ENCODE data around the gene OPCML. TPM values are rescaled to one million over a fixed set of nuclear protein-coding genes. Genes with fewer than 3 reads are reported as not detected.

The OPCML gene
- total and polyA plus RNA-seq, 4 donors: under 0.01 to 1.3 (median 0.88) TPM; not detected in 1

DNA sequence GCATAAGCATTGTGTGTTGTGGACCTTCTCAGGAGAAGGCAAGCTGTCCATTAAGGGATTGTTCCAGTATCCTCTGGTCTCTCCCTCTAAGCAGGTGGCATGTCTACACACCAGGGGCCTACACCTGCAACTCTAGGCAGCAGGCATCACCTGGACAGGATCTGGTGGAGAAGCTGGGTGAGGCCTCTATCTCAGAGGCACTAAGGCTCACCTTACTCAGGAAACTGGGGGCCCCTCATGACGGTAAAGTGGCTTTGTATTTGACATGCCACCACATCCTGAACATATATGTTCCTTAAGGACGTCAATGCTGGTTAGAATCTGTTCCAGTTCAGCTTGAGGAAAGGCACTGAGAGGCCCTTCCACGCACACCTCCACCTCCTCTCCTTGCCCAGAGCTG is 891.3 kb downstream of the OPCML start:
- ATAC-seq (ENCODE audit: low FRiP score): no peak
- no peak overlapping the region for H3K4me3 ChIP-seq (ENCODE audit: low read length in 2 of 2)
- no peak overlapping the region for H3K27ac ChIP-seq (ENCODE audit: low read depth in 1 of 2, low read length in 2 of 2)
- WGBS, 2 donors: 66 to 67% methylated on average over 3 of the region's 3 CpGs
- peaks cover 2% of the 10 kb centered on the region for H3K9me3 ChIP-seq (ENCODE audit: control insufficient read depth, low read length)
- no peaks in the 10 kb centered on the region for H3K36me3 ChIP-seq (ENCODE audit: control insufficient read depth in 1 of 2, insufficient read depth in 2 of 2, low read length in 1 of 2)
- H3K27me3 ChIP-seq (ENCODE audit: control insufficient read depth in 1 of 2, insufficient read depth in 2 of 2, low read length in 1 of 2): no peaks in the 10 kb centered on the region
- intact Hi-C loops (cut with DNase I): no loop called here
- DNase-seq: no peak
- no peaks in the 10 kb centered on the region for H3K4me1 ChIP-seq (ENCODE audit: control insufficient read depth in 1 of 2, insufficient read depth in 2 of 2, low read length in 2 of 2)

DNA sequence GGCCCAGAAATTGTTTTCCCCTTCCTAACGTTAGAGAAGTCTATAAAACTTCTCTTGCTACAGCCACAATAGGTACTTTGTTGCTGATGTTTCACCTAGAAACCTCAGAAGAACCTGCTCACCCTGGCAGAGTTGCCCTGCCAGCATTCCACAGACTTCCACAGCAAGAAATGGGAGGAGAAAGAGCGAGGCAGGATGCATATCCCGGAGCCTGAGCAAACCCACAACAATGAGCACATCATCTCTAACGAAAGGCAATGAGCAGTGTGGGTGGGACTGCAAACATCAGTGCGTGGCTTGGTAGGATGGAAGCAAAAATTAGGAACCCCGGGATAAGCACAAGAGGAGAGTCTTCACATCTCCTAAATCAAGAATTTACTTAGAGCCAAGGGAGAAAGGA is 892.3 kb downstream of the OPCML start:
- DNase-seq: no peak
- intact Hi-C loops (cut with DNase I): no loop called here
- ATAC-seq (ENCODE audit: low FRiP score): no peak
- Histone ChIP-seq H3K4me1 (ENCODE audit: control insufficient read depth in 1 of 2, insufficient read depth in 2 of 2, low read length in 2 of 2) (no peaks in the 10 kb centered on the region), H3K36me3 (ENCODE audit: control insufficient read depth in 1 of 2, insufficient read depth in 2 of 2, low read length in 1 of 2) (no peaks in the 10 kb centered on the region), H3K27ac (ENCODE audit: low read depth in 1 of 2, low read length in 2 of 2) (no peak overlapping the region), H3K27me3 (ENCODE audit: control insufficient read depth in 1 of 2, insufficient read depth in 2 of 2, low read length in 1 of 2) (no peaks in the 10 kb centered on the region), H3K4me3 (ENCODE audit: low read length in 2 of 2) (no peak overlapping the region), H3K9me3 (ENCODE audit: control insufficient read depth, low read length) (peaks cover 2% of the 10 kb centered on the region)
- WGBS, 2 donors: 55 to 62% methylated on average over 6 of the region's 6 CpGs

DNA sequence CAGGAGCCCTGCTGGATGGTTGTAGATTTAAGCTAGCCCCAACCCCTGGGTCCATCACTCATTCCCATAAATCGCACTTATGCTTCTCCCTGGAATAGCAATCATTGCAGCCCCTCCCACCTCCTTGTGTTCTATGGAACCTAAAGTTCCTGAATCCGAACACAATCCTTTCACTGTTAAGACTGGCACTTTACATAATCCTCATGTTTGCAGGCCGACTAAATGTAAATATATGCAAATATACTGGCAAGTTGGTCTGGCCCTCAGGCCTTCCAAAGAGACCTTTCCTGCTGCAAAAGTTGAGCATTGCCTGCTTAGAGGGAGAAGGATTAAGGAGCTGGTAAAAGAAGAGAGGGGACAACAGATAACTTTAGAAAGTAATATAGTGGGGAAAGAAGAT is 892.9 kb downstream of the OPCML start:
- no peak overlapping the region for H3K4me3 ChIP-seq (ENCODE audit: low read length in 2 of 2)
- no peak for DNase-seq
- H3K4me1 ChIP-seq (ENCODE audit: control insufficient read depth in 1 of 2, insufficient read depth in 2 of 2, low read length in 2 of 2): no peaks in the 10 kb centered on the region
- H3K27ac ChIP-seq (ENCODE audit: low read depth in 1 of 2, low read length in 2 of 2): no peak overlapping the region
- no peaks in the 10 kb centered on the region for H3K36me3 ChIP-seq (ENCODE audit: control insufficient read depth in 1 of 2, insufficient read depth in 2 of 2, low read length in 1 of 2)
- intact Hi-C loops (cut with DNase I): no loop called here
- H3K27me3 ChIP-seq (ENCODE audit: control insufficient read depth in 1 of 2, insufficient read depth in 2 of 2, low read length in 1 of 2): no peaks in the 10 kb centered on the region
- 50 to 55% methylated on average over 3 of the region's 3 CpGs for WGBS, 2 donors
- H3K9me3 ChIP-seq (ENCODE audit: control insufficient read depth, low read length): peaks cover 2% of the 10 kb centered on the region
- ATAC-seq (ENCODE audit: low FRiP score): no peak

DNA sequence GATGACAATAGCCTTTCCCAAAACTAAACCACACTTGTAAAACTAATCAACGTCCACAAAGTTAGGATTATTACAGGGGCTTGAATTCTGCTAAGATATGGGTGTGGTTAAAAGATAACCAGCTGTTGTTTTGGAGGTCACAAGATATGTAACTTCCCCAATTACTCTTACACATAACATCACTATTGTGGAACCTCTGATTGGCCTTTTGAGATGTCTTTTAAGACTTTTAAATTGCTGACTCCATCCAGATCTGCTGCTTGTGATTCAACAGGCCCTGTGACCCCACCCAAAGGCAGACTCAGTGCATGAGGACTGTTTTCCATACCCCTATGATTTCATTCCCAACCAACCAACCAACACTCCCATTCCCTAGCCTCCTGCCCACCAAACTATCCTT is 893.9 kb downstream of the OPCML start:
- no peak overlapping the region for H3K27ac ChIP-seq (ENCODE audit: low read depth in 1 of 2, low read length in 2 of 2)
- intact Hi-C loops (cut with DNase I): no loop called here
- H3K36me3 ChIP-seq (ENCODE audit: control insufficient read depth in 1 of 2, insufficient read depth in 2 of 2, low read length in 1 of 2): no peaks in the 10 kb centered on the region
- no peak for DNase-seq
- no peak for ATAC-seq (ENCODE audit: low FRiP score)
- no peak overlapping the region for H3K4me3 ChIP-seq (ENCODE audit: low read length in 2 of 2)
- H3K4me1 ChIP-seq (ENCODE audit: control insufficient read depth in 1 of 2, insufficient read depth in 2 of 2, low read length in 2 of 2): no peaks in the 10 kb centered on the region
- H3K9me3 ChIP-seq (ENCODE audit: control insufficient read depth, low read length): peaks cover 2% of the 10 kb centered on the region
- no peaks in the 10 kb centered on the region for H3K27me3 ChIP-seq (ENCODE audit: control insufficient read depth in 1 of 2, insufficient read depth in 2 of 2, low read length in 1 of 2)
- 47 to 60% methylated on average over 1 of the region's 1 CpG for WGBS, 2 donors

DNA sequence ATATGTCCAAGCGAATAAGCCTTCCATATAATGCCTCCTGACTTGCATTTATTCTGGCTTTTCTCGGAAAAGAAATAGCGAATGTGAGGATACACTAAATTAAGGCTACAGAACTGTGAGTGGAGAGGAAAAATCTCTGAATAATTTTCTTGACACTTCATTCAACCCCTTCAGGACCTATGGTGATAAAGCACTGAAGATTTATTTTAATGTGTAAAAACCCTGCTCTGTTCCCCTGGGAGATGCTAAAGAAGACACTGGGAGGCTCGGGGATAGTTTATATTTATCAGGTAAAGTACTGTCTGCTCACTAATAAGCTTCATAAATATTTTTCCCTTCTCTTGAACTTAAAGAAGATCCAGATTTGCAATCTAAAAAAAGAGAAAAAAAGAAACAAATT is 895.8 kb downstream of the OPCML start:
- Histone ChIP-seq H3K36me3 (ENCODE audit: control insufficient read depth in 1 of 2, insufficient read depth in 2 of 2, low read length in 1 of 2) (no peaks in the 10 kb centered on the region), H3K27ac (ENCODE audit: low read depth in 1 of 2, low read length in 2 of 2) (no peak overlapping the region), H3K9me3 (ENCODE audit: control insufficient read depth, low read length) (peaks cover 2% of the 10 kb centered on the region), H3K4me1 (ENCODE audit: control insufficient read depth in 1 of 2, insufficient read depth in 2 of 2, low read length in 2 of 2) (no peaks in the 10 kb centered on the region), H3K4me3 (ENCODE audit: low read length in 2 of 2) (no peak overlapping the region), H3K27me3 (ENCODE audit: control insufficient read depth in 1 of 2, insufficient read depth in 2 of 2, low read length in 1 of 2) (no peaks in the 10 kb centered on the region)
- ATAC-seq (ENCODE audit: low FRiP score) (no peak), DNase-seq (no peak)
- intact Hi-C loops (cut with DNase I): no loop called here
- WGBS, 2 donors: 62 to 67% methylated on average over 4 of the region's 4 CpGs

DNA sequence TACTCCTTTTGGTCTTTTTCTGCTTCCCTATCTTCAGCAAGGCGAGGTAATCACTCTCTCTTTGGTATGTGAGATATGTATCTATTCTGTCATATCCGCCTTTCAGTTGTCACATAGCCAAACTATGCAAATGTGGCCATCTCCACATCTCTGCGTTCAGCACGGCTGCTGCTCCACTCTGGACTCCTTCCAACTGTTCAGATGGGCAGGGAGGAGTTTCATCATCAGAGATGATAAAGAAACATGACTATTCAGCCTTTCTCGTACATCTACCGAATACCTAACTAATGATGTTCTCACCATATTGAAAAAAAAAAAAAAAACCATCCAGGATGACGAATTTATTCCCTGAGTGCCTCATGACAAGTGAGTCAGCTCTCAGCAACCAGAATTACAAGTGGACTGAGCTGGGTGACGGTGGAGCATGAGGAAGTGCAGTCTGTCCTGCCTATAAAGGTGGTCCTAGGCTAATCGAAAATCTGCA is 899.6 kb downstream of the OPCML start:
- Histone ChIP-seq H3K4me1 (ENCODE audit: control insufficient read depth in 1 of 2, insufficient read depth in 2 of 2, low read length in 2 of 2) (no peaks in the 10 kb centered on the region), H3K27ac (ENCODE audit: low read depth in 1 of 2, low read length in 2 of 2) (no peak overlapping the region), H3K27me3 (ENCODE audit: control insufficient read depth in 1 of 2, insufficient read depth in 2 of 2, low read length in 1 of 2) (no peaks in the 10 kb centered on the region), H3K36me3 (ENCODE audit: control insufficient read depth in 1 of 2, insufficient read depth in 2 of 2, low read length in 1 of 2) (no peaks in the 10 kb centered on the region), H3K9me3 (ENCODE audit: control insufficient read depth, low read length) (no peaks in the 10 kb centered on the region), H3K4me3 (ENCODE audit: low read length in 2 of 2) (no peak overlapping the region)
- intact Hi-C loops (cut with DNase I): no loop called here
- ATAC-seq (ENCODE audit: low FRiP score): no peak
- 50 to 54% methylated on average over 9 of the region's 9 CpGs for WGBS, 2 donors
- DNase-seq: no peak

DNA sequence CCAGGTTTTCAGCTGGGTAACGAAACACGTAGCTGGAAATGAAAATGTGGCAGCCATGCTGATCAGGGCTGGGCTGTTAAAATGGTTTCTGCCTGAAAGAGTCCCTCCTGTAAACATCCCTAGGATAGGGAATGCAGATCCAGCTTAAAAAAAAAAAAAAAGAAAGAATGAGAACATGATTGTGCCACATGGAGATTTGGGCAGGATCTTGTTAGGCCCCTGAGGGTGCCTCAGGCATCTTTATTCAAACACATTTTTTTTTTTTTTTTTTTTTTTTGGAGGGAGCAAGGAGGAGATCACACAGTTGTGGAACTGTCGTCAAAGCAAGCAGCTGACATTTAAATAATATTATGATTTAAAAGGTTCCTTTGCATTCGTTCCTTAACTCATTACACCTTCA is 900.3 kb downstream of the OPCML start:
- intact Hi-C loops (cut with DNase I): no loop called here

DNA sequence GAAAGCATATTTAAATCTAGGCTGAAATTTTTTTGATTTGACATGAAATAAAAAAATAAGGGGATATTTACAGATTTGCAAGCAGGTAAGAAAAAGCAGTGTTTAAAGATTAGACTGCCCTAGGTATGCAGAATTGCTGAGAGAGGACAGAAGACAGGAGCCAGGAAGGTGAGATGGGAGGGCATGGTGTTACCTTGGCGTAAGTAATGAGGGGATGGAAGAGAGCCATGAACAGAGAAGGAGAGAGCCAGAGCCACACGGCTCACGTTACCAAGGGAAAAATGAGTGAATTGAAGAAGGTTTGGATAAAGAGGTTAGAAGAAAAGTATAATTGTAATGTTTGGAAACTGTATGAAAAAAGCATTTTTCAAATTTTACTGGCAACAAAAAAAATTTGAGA is 904.3 kb downstream of the OPCML start:
- no peak for ATAC-seq (ENCODE audit: low FRiP score)
- DNase-seq: no peak
- H3K27me3 ChIP-seq (ENCODE audit: control insufficient read depth in 1 of 2, insufficient read depth in 2 of 2, low read length in 1 of 2): no peaks in the 10 kb centered on the region
- no peak overlapping the region for H3K4me3 ChIP-seq (ENCODE audit: low read length in 2 of 2)
- no peaks in the 10 kb centered on the region for H3K36me3 ChIP-seq (ENCODE audit: control insufficient read depth in 1 of 2, insufficient read depth in 2 of 2, low read length in 1 of 2)
- WGBS, 2 donors: 74 to 76% methylated on average over 3 of the region's 3 CpGs
- no peaks in the 10 kb centered on the region for H3K4me1 ChIP-seq (ENCODE audit: control insufficient read depth in 1 of 2, insufficient read depth in 2 of 2, low read length in 2 of 2)
- intact Hi-C loops (cut with DNase I): no loop called here
- peaks cover 2% of the 10 kb centered on the region for H3K9me3 ChIP-seq (ENCODE audit: control insufficient read depth, low read length)
- H3K27ac ChIP-seq (ENCODE audit: low read depth in 1 of 2, low read length in 2 of 2): no peak overlapping the region

More for the DNA sequence above, 900.3 kb downstream of the OPCML start:
- H3K9me3 ChIP-seq (ENCODE audit: control insufficient read depth, low read length): no peaks in the 10 kb centered on the region
- H3K4me3 ChIP-seq (ENCODE audit: low read length in 2 of 2): no peak overlapping the region
- H3K4me1 ChIP-seq (ENCODE audit: control insufficient read depth in 1 of 2, insufficient read depth in 2 of 2, low read length in 2 of 2): no peaks in the 10 kb centered on the region
- no peak overlapping the region for H3K27ac ChIP-seq (ENCODE audit: low read depth in 1 of 2, low read length in 2 of 2)
- no peaks in the 10 kb centered on the region for H3K36me3 ChIP-seq (ENCODE audit: control insufficient read depth in 1 of 2, insufficient read depth in 2 of 2, low read length in 1 of 2)
- DNase-seq (no peak), ATAC-seq (ENCODE audit: low FRiP score) (no peak)
- 73 to 76% methylated on average over 4 of the region's 4 CpGs for WGBS, 2 donors
- no peaks in the 10 kb centered on the region for H3K27me3 ChIP-seq (ENCODE audit: control insufficient read depth in 1 of 2, insufficient read depth in 2 of 2, low read length in 1 of 2)

DNA sequence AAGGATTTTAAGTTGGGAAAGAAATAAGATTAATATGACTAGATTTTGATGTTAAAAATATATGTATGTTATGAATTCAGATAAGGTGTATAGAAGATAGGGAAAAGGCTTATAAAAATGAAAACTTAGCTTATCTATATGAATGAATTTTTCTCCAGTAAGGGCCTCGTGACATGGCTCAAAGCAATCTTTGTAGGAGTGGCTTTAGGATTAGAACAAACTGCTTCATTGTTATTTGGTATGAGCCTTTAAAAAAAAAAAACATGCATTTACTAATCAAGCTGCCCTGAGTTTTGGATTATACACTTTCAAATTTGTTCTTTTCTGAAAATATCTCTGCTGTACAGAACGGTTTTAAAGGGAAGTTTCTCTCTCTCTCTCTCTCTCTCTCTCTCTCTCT is 905.9 kb downstream of the OPCML start:
- Histone ChIP-seq H3K9me3 (ENCODE audit: control insufficient read depth, low read length) (peaks cover 2% of the 10 kb centered on the region), H3K4me1 (ENCODE audit: control insufficient read depth in 1 of 2, insufficient read depth in 2 of 2, low read length in 2 of 2) (no peaks in the 10 kb centered on the region), H3K27ac (ENCODE audit: low read depth in 1 of 2, low read length in 2 of 2) (no peak overlapping the region), H3K27me3 (ENCODE audit: control insufficient read depth in 1 of 2, insufficient read depth in 2 of 2, low read length in 1 of 2) (no peaks in the 10 kb centered on the region), H3K36me3 (ENCODE audit: control insufficient read depth in 1 of 2, insufficient read depth in 2 of 2, low read length in 1 of 2) (no peaks in the 10 kb centered on the region), H3K4me3 (ENCODE audit: low read length in 2 of 2) (no peak overlapping the region)
- WGBS, 2 donors: 9 to 10% methylated on average over 2 of the region's 2 CpGs
- DNase-seq: no peak
- ATAC-seq (ENCODE audit: low FRiP score): no peak
- intact Hi-C loops (cut with DNase I): no loop called here
